CD4-positive, alpha-beta T cell treated with Interleukin-21 for 1 hour (primary cell): ENCODE measurements around the gene PCDH9.

ENCODE experiments used
- DNase-seq: peaks from one replicate; pipeline ENCODE4 v3.0.0-alpha.2; 2020

Gene PCDH9

GRCh38 chr13:66506051-66506777, 723.9 kb downstream of the PCDH9 start:
- no peak for DNase-seq

GRCh38 chr13:66503890-66504289, 726.2 kb downstream of the PCDH9 start:
- no peak for DNase-seq

- DNase-seq, result no peak
These were observed 729.0 kb downstream of the PCDH9 start for GRCh38 chr13:66501181-66501580.

GRCh38 chr13:66492479-66492878, 737.7 kb downstream of the PCDH9 start:
- DNase-seq, result no peak

- DNase-seq, result no peak
These were observed 738.9 kb downstream of the PCDH9 start for GRCh38 chr13:66491251-66491650.

- DNase-seq, result no peak
These were observed 740.5 kb downstream of the PCDH9 start for GRCh38 chr13:66489586-66489985.

GRCh38 chr13:66489172-66489571, 741.0 kb downstream of the PCDH9 start:
- no peak for DNase-seq

- DNase-seq, result no peak
These were observed 746.4 kb downstream of the PCDH9 start for GRCh38 chr13:66483712-66484111.

- no peak for DNase-seq
These were observed 747.3 kb downstream of the PCDH9 start for GRCh38 chr13:66482836-66483235.

GRCh38 chr13:66477816-66478215, 752.3 kb downstream of the PCDH9 start:
- no peak for DNase-seq

GRCh38 chr13:66475061-66475460, 755.1 kb downstream of the PCDH9 start:
- DNase-seq, result no peak

- DNase-seq, result no peak
These were observed 760.4 kb downstream of the PCDH9 start for GRCh38 chr13:66469745-66470144.

GRCh38 chr13:66468656-66469055, 761.5 kb downstream of the PCDH9 start:
- no peak for DNase-seq

- DNase-seq, result no peak
These were observed 767.9 kb downstream of the PCDH9 start for GRCh38 chr13:66462187-66462586.

GRCh38 chr13:66461021-66461420, 769.1 kb downstream of the PCDH9 start:
- DNase-seq, result no peak

- DNase-seq, result no peak
These were observed 770.5 kb downstream of the PCDH9 start for GRCh38 chr13:66459634-66460033.

GRCh38 chr13:66459143-66459542, 771.0 kb downstream of the PCDH9 start:
- DNase-seq, result no peak

GRCh38 chr13:66446413-66446812, 783.7 kb downstream of the PCDH9 start:
- DNase-seq, result no peak

- no peak for DNase-seq
These were observed 786.2 kb downstream of the PCDH9 start for GRCh38 chr13:66443926-66444325.

GRCh38 chr13:66440938-66441337, 789.2 kb downstream of the PCDH9 start:
- no peak for DNase-seq

- DNase-seq, result no peak
These were observed 799.4 kb downstream of the PCDH9 start for GRCh38 chr13:66430728-66431127.

- no peak for DNase-seq
These were observed 799.9 kb downstream of the PCDH9 start for GRCh38 chr13:66430269-66430668.

- no peak for DNase-seq
These were observed 801.0 kb downstream of the PCDH9 start for GRCh38 chr13:66429156-66429555.

GRCh38 chr13:66427458-66427861, 802.7 kb downstream of the PCDH9 start:
- DNase-seq, result no peak

GRCh38 chr13:66425741-66426140, 804.4 kb downstream of the PCDH9 start:
- DNase-seq, result no peak
